NCI-H2081 (cell line): ENCODE results near the gene LRRC75B.

ENCODE experiments used
- DNase-seq, 2 experiments: peaks; one replicate each; lab custom pipeline; 2025; lab: John Stamatoyannopoulos, UW

The LRRC75B gene

DNA sequence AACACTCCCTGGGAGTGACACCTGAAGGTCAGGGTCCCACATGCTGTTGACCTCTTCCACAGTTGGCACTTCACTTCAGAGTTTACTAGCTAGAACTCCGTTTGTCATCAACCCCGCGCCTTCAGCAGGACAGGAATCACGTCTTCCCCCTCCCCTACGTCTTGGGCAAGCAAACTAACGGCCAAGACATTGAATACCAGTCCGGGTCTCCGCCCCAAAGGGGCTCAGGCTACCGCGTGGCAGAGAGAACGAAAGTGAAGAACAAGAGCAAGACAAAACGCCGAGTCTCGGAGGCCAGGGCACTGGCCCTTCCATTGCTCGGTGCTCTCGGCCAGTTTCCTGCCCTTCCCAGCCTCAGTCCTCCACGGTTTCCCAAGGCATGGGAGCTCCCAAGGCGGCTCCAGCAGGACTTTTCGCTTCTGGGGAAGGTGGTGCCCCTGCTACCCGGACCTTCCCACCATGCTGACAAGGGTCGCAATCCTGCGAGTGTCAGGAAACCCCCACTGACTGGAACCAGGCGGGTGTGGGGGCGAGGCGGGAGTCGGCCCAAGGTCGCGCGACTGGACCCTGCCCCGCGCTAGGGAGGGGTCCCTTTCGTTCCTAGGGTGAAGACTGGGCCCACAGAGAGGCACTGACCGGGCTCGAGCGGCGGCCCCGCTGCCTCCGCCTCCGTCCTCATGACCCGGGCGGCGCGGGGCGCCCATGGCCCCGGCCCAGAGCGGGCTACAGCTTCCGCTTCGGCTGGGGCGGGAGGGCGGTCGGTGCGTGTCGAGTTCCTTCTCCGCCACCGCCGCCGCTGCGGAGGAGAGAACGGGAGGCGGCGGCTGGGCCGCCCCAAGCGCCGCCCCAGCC is 38.3 kb downstream of the LRRC75B start, which contains the start of gene GUCD1:
Gene GUCD1 (minus strand): TSS at position 826 of the 852 bp plus-strand sequence. CDS start 147 bp downstream, at position 679.
- DNase-seq = no peak

DNA sequence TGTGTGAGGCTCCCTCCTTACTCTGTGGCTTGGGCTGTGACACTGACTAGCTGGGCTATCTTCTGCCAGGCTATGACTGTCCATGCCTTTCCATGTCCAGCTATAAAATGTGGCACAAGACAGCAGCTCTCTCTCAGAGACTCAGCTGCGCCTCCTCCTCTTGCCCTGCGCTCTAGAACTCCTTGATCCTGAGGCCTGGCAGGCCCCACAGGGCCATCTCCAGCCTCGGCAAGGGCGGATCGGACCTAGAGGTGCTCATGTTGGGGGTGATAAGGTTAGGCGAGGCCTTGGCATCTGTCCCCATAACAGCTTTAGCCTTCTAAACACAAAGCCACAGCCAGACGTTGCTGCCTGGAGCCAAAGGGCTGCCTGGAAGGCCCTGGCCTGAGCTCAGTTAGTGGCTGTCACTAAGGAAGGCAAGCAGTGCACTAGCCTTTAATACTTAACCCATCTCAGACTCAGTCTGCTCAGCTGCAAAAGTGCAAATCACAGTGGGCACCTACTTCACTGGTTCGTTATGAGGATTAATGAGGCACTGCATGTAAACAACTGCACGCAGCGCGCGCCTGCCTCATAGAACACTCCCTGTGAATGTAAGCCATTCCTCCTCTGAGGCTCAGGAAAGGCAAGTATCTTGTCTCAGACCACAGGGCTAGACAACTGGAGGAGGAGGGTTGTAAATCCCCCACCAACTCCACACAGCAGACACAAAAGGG is 39.1 kb downstream of the LRRC75B start:
- peak in 1 of 2 experiments; percentile 18 for DNase-seq

DNA sequence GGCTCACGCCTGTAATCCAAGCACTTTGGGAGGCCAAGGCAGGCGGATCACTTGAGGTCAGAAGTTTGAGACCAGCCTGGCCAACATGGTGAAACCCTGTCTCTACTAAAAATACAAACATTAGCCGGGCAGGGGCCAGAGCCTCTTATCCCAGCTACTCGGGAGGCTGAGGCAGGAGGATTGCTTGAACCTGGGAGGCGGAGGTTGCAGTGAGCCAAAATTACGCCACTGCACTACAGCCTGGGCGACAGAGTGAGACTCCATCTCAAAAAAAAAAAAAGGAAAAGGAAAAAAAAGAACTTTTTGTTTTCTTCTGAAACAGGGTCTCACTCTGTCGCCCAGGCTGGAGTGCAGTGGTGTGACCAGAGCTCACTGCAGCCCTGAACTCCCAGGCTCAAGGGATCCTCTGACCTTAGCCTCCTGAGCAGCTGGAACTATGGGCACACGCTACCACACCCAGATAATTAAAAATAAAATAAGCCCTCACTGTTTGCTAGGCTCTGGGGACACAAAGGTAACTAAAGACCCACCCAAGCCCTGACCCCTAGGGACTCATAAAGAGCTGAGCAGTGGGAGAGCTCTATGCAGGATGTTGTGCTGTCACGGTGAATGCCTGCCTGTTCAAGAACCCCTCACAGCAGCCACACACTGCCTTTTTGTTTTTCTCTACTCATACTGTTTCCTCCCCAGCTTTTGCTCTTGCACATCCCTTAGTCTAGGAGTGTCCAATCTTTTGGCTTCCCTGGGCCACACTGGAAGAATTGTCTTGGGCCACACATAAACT is 40.2 kb downstream of the LRRC75B start:
- peak; percentile 14 to 28 for DNase-seq

DNA sequence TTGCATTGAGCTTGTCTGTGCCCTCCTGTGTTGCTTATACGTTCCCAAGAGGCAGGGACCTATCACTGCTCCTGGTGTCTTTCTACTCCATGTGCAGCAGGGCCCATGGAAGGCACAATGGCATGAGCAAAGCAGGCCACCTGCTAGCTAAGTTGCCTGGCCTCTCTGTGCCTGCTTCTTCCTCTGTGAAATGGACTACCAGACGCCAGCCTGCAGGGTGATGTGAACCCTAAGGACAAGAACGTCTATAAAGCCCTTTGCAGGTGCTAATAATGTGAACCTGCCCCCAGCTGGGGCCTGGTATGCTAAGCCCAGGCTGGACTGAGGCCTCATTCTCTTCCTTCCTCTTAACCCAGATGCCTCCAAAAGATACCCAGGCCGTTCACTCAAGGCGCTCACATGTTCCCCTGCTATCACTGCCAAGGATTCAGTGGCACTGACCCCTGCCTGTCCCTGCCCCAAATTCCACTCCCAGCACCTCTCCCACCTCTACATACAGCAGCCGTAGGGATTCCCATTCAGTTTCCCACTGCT is 41.9 kb downstream of the LRRC75B start:
- DNase-seq = no peak

DNA sequence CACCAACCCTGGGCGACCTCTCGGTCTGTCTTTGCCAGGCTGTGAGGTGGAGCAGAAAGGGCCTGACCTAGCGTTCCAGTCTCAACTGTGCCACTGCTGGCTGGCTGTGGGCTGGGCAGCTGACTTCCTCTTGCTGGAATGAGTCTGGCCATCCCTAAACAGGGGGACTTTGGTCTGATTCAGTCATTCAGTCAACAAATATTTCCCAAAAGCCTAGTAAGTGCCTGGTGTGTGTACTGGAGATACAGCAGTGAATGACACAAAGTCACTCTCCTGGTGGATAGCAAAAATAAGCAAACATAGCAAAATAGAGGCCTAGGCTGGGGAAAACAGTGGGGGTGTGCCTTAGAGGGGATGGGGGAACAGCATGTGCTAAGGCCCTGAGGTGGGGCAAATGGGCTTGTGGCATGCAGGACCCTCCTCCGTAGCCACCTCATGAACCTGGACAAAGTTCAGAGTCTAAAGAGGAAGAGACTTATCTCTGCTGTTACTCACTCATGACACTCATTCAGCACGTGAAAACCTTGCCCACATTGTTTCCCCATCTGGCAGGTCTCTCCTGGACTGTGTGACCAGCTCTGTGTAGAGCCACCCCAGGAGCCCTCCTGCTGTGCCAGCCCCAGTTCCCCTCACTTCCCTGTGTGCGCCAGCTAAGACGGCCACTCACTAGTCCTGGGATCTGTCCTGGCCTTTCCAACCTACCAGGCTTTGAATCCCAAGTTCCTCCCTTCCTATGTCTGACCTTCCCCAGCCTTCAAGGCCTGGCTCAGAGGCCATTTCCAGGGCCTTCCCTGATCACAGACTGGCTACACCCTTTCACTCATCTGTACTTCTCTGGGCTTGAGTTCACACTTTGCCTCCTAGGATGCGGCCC is 42.6 kb downstream of the LRRC75B start:
- no peak for DNase-seq

DNA sequence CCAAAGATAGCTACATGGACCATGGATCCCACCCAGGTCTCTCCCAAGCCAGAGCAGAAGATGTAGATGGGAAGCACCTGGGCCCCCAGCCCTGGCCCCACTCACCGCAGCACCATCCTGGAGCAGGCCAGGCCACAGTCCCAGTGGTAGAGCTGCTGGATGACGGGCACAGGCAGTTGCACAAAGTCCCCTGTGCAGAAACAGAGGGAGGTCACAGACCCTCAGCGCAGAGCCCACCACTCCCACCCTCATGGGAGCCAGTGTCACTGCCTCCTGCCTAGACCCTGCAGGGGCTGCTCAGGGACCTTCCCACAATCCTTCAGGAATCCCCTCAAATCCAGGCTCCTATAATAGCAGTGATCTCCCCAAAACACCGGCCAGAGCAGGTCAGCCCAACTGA is 44.1 kb downstream of the LRRC75B start:
- no peak for DNase-seq

DNA sequence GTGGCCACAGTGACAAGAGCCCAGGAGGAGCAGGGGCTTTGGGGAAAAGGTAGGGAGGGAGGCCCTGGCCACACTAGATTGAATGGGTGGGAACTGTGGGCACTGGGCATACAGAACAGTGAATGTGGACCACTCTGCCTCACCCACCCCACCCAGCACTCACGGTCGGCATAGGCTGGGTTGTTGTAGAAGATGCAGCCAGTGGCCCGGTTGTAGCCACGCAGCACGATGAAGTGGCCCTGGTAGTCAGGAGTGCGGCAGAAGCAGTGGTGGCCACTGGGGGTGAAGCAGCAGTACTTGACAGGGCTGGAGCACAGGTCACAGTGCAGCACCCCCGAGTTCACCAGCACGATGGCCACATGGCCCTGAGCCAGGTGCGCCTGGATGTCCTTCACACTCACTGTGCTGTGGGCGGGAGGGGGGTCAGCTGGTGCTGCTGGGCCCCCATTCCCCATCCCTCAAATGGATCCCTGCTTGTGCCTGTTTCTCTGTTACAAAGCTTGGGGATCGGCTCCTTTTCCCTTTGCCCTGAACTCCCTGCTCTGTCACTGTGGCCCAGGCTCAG is 49.1 kb downstream of the LRRC75B start:
- no peak for DNase-seq

GRCh38 chr22:24543185-24543601 is 49.7 kb downstream of the LRRC75B start:
- no peak for DNase-seq

GRCh38 chr22:24542641-24543040 is 50.2 kb downstream of the LRRC75B start:
- no peak for DNase-seq

GRCh38 chr22:24541681-24542515 is 51.0 kb downstream of the LRRC75B start:
- no peak for DNase-seq

- DNase-seq = no peak
Measured at GRCh38 chr22:24540470-24540869, 52.4 kb downstream of the LRRC75B start.

- no peak for DNase-seq
Measured at GRCh38 chr22:24536089-24536488, 56.8 kb downstream of the LRRC75B start.
